CD8-positive, alpha-beta memory T cell (primary cell): ENCODE measurements around the gene CPO. TPM values are rescaled to one million over a fixed set of nuclear protein-coding genes. Genes with fewer than 3 reads are reported as not detected.

ENCODE experiments used
- CTCF ChIA-PET: fragments of 350-600 bp; sonication (Branson Sonifier 250); formaldehyde crosslinking; loops from one replicate; lab custom pipeline; 2021; ENCODE audit warnings: antibody characterized with exemption; lab: Charles Lee
- POLR2A ChIA-PET: fragments of 350-600 bp; sonication (Branson Sonifier 250); formaldehyde crosslinking; loops from one replicate; lab custom pipeline; 2021; ENCODE audit warnings: antibody characterized with exemption; lab: Charles Lee
- DNase-seq, 5 donors: peaks; one replicate each; pipeline versions ENCODE4 v3.0.0 to v3.0.0-alpha.2; 2020 to 2022; ENCODE audit warnings: mixed read lengths in 1 of 5
- H3K27ac ChIP-seq: one replicate; pipeline ENCODE4 v1.7.0; 2013; ENCODE audit warnings: low read depth, mild to moderate bottlenecking, low read length, moderate library complexity
- H3K27me3 ChIP-seq: 2 replicates; pipeline ENCODE4 v1.7.0; 2013; ENCODE audit warnings: low read length, mild to moderate bottlenecking; ENCODE audit not compliant: insufficient read depth, poor library complexity, severe bottlenecking
- H3K36me3 ChIP-seq: 2 replicates; pipeline ENCODE4 v1.7.0; 2013; ENCODE audit warnings: mild to moderate bottlenecking, low read length, moderate library complexity; ENCODE audit not compliant: insufficient read depth
- H3K4me1 ChIP-seq: 2 replicates; pipeline ENCODE4 v1.7.0; 2013; ENCODE audit warnings: mild to moderate bottlenecking, low read length, moderate library complexity; ENCODE audit not compliant: insufficient read depth
- H3K4me3 ChIP-seq: 2 replicates; pipeline ENCODE4 v1.7.0; 2013; ENCODE audit warnings: mild to moderate bottlenecking, low read length
- H3K9me3 ChIP-seq: 2 replicates; pipeline ENCODE4 v1.7.0; 2013; ENCODE audit warnings: mild to moderate bottlenecking, low read length
- H3K27ac Mint-ChIP-seq, 8 donors: one replicate each; pipeline ENCODE4 v1.8.0; 2020 to 2021; ENCODE audit warnings: mixed read lengths in 8 of 8, mild to moderate bottlenecking in 6 of 8, inconsistent platforms in 3 of 8, moderate library complexity in 3 of 8
- H3K27me3 Mint-ChIP-seq, 2 donors: one replicate each; pipeline ENCODE4 v1.8.0; 2020 to 2021; ENCODE audit warnings: mixed read lengths in 2 of 2, mild to moderate bottlenecking in 1 of 2, moderate library complexity in 1 of 2
- H3K36me3 Mint-ChIP-seq, 3 donors: one replicate each; pipeline ENCODE4 v1.8.0; 2020 to 2021; ENCODE audit warnings: mixed read lengths in 3 of 3, inconsistent platforms in 1 of 3, mild to moderate bottlenecking in 1 of 3
- H3K4me1 Mint-ChIP-seq, 3 donors: one replicate each; pipeline ENCODE4 v1.8.0; 2020 to 2021; ENCODE audit warnings: mixed read lengths in 3 of 3, inconsistent platforms in 1 of 3, mild to moderate bottlenecking in 1 of 3
- H3K4me3 Mint-ChIP-seq, 7 donors: one replicate each; pipeline ENCODE4 v1.8.0; 2020 to 2021; ENCODE audit warnings: mixed read lengths in 7 of 7, mild to moderate bottlenecking in 6 of 7, moderate library complexity in 4 of 7, inconsistent platforms in 2 of 7
- H3K9me3 Mint-ChIP-seq, 5 donors: one replicate each; pipeline ENCODE4 v1.8.0; 2020 to 2022; ENCODE audit warnings: mixed read lengths in 5 of 5, mild to moderate bottlenecking in 3 of 5, moderate library complexity in 2 of 5, inconsistent platforms in 1 of 5
- polyA plus RNA-seq: library from polyadenylated mRNA; unstranded; fragments of 300-500 nt; fragmentation: Illumina TruSeq; gene quantifications from one replicate; pipeline ENCODE4 v1.2.3, GENCODE V29; 2021
- total RNA-seq, 2 experiments: library from RNA; stranded (reverse); gene quantifications; one replicate each; pipeline ENCODE4 v1.2.3, GENCODE V29; 2021

Gene CPO
- total and polyA plus RNA-seq, 3 experiments from 2014 or later, result 0.20 TPM; not detected in 2

GRCh38 chr2:207008105-207008990, 69.0 kb downstream of the CPO start:
- no peak overlapping the region for H3K4me3 Mint-ChIP-seq
- no peaks in the 10 kb centered on the region for H3K4me1 Mint-ChIP-seq
- H3K27me3 ChIP-seq, result no peaks in the 10 kb centered on the region
- H3K4me1 ChIP-seq, result no peaks in the 10 kb centered on the region
- H3K27ac Mint-ChIP-seq, result no peak overlapping the region
- POLR2A ChIA-PET, result no interaction called here
- DNase-seq, result no peak
- no peak overlapping the region for H3K27ac ChIP-seq
- H3K36me3 ChIP-seq, result no peaks in the 10 kb centered on the region
- H3K4me3 ChIP-seq, result no peak overlapping the region
- no peaks in the 10 kb centered on the region for H3K36me3 Mint-ChIP-seq
- H3K9me3 ChIP-seq, result no peaks in the 10 kb centered on the region
- peaks cover 0 to 5% of the 10 kb centered on the region in 2 donors for H3K27me3 Mint-ChIP-seq
- CTCF ChIA-PET, result no interaction called here
- H3K9me3 Mint-ChIP-seq, result peaks cover 0 to 4% (median 0%) of the 10 kb centered on the region in 5 donors

- no peaks in the 10 kb centered on the region for H3K9me3 ChIP-seq
- no peaks in the 10 kb centered on the region for H3K4me1 Mint-ChIP-seq
- no peak overlapping the region for H3K4me3 ChIP-seq
- H3K27me3 ChIP-seq, result no peaks in the 10 kb centered on the region
- no peaks in the 10 kb centered on the region for H3K4me1 ChIP-seq
- no peak overlapping the region for H3K4me3 Mint-ChIP-seq
- H3K27ac Mint-ChIP-seq, result no peak overlapping the region
- no peak overlapping the region for H3K27ac ChIP-seq
- peaks cover 0 to 4% (median 0%) of the 10 kb centered on the region in 5 donors for H3K9me3 Mint-ChIP-seq
- CTCF ChIA-PET, result no interaction called here
- no peak for DNase-seq
- no peaks in the 10 kb centered on the region for H3K36me3 Mint-ChIP-seq
- no peaks in the 10 kb centered on the region for H3K36me3 ChIP-seq
- H3K27me3 Mint-ChIP-seq, result peaks cover 5 to 7% of the 10 kb centered on the region in 2 donors
- POLR2A ChIA-PET, result no interaction called here
These were observed 73.1 kb downstream of the CPO start for GRCh38 chr2:207012461-207012860.

- no peaks in the 10 kb centered on the region for H3K27me3 ChIP-seq
- H3K36me3 ChIP-seq, result no peaks in the 10 kb centered on the region
- Mint-ChIP-seq H3K36me3 (no peaks in the 10 kb centered on the region), H3K9me3 (peaks cover 0 to 13% (median 2%) of the 10 kb centered on the region in 5 donors), H3K27ac (no peak overlapping the region), H3K4me3 (no peak overlapping the region), H3K4me1 (no peaks in the 10 kb centered on the region), H3K27me3 (peaks cover 7% of the 10 kb centered on the region in 2 donors)
- H3K4me1 ChIP-seq, result no peaks in the 10 kb centered on the region
- ChIA-PET CTCF (no interaction called here), POLR2A (no interaction called here)
- H3K27ac ChIP-seq, result no peak overlapping the region
- H3K9me3 ChIP-seq, result no peaks in the 10 kb centered on the region
- H3K4me3 ChIP-seq, result no peak overlapping the region
- DNase-seq, result no peak
These were observed 75.1 kb downstream of the CPO start for GRCh38 chr2:207014424-207014823.

- POLR2A ChIA-PET, result no interaction called here
- Histone ChIP-seq H3K27me3 (no peaks in the 10 kb centered on the region), H3K4me1 (no peaks in the 10 kb centered on the region), H3K4me3 (no peak overlapping the region), H3K27ac (no peak overlapping the region), H3K9me3 (no peaks in the 10 kb centered on the region), H3K36me3 (no peaks in the 10 kb centered on the region)
- Mint-ChIP-seq H3K36me3 (no peaks in the 10 kb centered on the region), H3K4me3 (no peak overlapping the region), H3K9me3 (peaks cover 0 to 13% (median 2%) of the 10 kb centered on the region in 5 donors), H3K4me1 (no peaks in the 10 kb centered on the region), H3K27me3 (peaks cover 7% of the 10 kb centered on the region in 2 donors), H3K27ac (no peak overlapping the region)
- CTCF ChIA-PET, result no interaction called here
- DNase-seq, result no peak
These were observed 76.6 kb downstream of the CPO start for GRCh38 chr2:207015901-207016300.

Other genes starting within 250 kb of the CPO start
- not detected for gene DYTN, start 221.1 kb upstream of the CPO start, total RNA-seq
- gene DYTN, start 221.1 kb upstream of the CPO start, polyA plus RNA-seq, result not detected
- 1 to 10 TPM in 1 of 2 experiments, under 1 TPM in 1; 0.81 to 1.2 TPM for gene MDH1B, start 174.2 kb upstream of the CPO start, total RNA-seq
- gene MDH1B, start 174.2 kb upstream of the CPO start, polyA plus RNA-seq, result 0.15 TPM
- gene FASTKD2, start 173.9 kb upstream of the CPO start, total RNA-seq, result 10 to 100 TPM; 37.5 to 39.7 TPM
- 24.9 TPM for gene FASTKD2, start 173.9 kb upstream of the CPO start, polyA plus RNA-seq
- gene KLF7, start 226.4 kb downstream of the CPO start, total RNA-seq, result 10 to 100 TPM in 1 of 2 experiments, 1 to 10 TPM in 1; 6.7 to 12.1 TPM
- 6.4 TPM for gene KLF7, start 226.4 kb downstream of the CPO start, polyA plus RNA-seq